NCI-H1092 (cell line): Measurements from ENCODE around the gene CLCNKB.

Experiments used
- DNase-seq: peaks from one replicate; lab custom pipeline; 2025; lab: John Stamatoyannopoulos, UW

The CLCNKB gene

DNA sequence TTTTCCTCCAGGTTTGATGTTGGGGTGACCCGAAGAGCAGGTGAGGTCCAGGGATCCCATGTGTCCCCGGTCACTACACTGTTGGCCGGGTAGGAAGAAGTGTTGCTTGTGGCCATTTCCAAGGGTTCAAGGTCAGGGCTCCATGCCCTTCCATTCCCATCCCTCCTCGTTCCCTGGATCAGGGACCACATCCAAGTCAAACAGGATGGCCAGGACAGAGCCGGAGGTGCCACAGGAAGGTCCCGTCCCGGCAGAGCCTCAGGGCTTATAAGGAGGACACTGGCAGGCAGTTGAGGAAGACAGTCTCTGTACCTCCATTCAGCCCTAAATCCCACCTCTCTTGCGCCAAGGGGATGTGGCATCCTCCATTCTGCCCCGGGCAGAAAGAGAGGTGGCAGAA lies 51.9 kb downstream of the CLCNKB start:
- DNase-seq = no peak

DNA sequence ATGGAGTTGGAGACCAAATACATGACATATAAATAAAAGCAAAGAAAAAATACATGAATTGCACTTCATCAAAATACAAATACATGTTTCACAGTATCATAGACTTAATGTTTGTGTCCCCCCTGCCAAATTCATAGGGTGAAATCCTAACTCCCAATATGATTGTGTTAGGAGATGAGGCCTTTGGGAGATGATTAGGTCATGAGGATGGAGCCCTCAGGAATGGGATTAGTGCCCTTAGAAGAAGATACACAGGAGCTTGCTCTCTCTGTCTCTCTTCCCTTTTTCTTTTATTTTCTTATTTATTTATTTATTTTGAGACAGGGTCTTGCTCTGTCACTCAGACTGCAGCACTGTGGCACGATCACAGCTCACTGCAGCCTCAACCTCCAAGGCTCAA lies 55.8 kb downstream of the CLCNKB start:
- no peak for DNase-seq

DNA sequence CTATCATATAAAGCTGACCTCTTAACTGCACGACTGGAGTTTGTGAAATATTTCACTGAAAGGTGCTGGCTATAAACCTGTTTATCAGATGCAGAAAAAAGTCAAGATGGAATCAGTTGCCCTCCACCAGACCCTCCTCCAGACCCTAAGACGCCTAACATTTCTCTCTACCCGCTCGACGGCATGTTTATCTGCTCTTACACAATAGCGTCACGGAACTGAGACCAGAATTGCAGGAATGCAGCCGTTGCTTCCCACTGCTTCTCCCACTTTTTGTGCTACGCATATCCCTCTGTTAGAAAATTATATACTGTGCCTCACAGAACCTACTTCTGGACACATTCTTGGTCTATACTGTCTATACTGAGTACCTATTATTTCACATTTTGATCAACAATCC lies 58.0 kb downstream of the CLCNKB start:
- no peak for DNase-seq
